Measurements from ENCODE around the gene CFTR. TPM values are rescaled to one million over a fixed set of nuclear protein-coding genes. Genes with fewer than 3 reads are reported as not detected.

CFTR gene
- total RNA-seq, 2 donors from 2014 or later, result 2.0 to 3.5 TPM

DNA sequence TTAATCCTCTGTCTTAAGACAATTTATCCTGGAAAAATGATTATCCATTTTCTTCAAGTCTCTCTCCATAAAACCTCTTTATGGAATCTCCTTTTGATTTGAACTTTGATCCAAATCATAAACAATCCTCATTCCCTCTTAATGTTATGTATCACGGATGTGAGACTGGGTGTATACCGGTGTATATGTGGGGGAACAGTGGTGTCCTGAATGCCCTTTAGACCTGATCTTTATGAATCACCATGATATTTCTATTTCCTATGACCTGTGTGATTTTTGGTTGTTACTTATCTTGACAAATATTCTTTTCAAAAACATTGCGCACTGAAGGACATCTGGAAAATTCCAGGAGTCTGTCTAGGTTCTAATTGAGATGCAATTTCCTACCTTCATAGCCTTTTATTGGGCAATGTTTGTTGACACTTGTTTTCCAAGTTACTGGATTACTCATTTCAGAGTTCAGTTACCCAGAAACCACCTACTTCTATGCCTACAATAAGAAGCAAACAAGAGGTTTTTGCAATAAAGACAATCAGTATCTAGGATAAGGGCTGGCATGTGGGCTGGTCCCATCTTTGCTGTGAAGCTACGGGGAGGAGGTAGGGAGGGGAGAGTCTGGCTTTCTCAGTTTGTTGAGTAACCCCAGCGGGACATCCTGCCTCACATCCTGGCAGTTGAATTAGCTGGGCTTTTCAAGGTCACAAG is 203.0 kb downstream of the CFTR start:
- no peak overlapping the region for H3K4me3 ChIP-seq (ENCODE audit: low read length)
- 57% methylated on average over 5 of the region's 5 CpGs; no CpG with 5 or more reads in 1 of the 2 experiments for WGBS, 2 experiments (ENCODE audit: insufficient coverage in 1 of 2, insufficient read length in 1 of 2)
- Mint-ChIP-seq H3K27ac (no peak overlapping the region), H3K9me3 (no peaks in the 10 kb centered on the region), H3K36me3 (ENCODE audit: low read depth) (no peaks in the 10 kb centered on the region), H3K4me3 (no peak overlapping the region), H3K27me3 (ENCODE audit: insufficient read depth) (peaks cover 32% of the 10 kb centered on the region), H3K4me1 (peaks cover 26% of the 10 kb centered on the region)
- H3K9me3 ChIP-seq (ENCODE audit: control insufficient read depth, low read length), result no peaks in the 10 kb centered on the region
- TF ChIP-seq, protein P1, sequence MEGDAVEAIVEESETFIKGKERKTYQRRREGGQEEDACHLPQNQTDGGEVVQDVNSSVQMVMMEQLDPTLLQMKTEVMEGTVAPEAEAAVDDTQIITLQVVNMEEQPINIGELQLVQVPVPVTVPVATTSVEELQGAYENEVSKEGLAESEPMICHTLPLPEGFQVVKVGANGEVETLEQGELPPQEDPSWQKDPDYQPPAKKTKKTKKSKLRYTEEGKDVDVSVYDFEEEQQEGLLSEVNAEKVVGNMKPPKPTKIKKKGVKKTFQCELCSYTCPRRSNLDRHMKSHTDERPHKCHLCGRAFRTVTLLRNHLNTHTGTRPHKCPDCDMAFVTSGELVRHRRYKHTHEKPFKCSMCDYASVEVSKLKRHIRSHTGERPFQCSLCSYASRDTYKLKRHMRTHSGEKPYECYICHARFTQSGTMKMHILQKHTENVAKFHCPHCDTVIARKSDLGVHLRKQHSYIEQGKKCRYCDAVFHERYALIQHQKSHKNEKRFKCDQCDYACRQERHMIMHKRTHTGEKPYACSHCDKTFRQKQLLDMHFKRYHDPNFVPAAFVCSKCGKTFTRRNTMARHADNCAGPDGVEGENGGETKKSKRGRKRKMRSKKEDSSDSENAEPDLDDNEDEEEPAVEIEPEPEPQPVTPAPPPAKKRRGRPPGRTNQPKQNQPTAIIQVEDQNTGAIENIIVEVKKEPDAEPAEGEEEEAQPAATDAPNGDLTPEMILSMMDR (conservative IDR thresholded peaks at IDR 0.05), result no peak
- H3K4me1 ChIP-seq (ENCODE audit: control insufficient read depth, insufficient read depth, low read length), result peaks cover 11% of the 10 kb centered on the region
- DNase-seq, result peak; percentile 68
- H3K9ac ChIP-seq (ENCODE audit: extremely low read depth, low read length, poor library complexity, severe bottlenecking), result no peak overlapping the region
- peaks cover 46% of the 10 kb centered on the region for H3K27me3 ChIP-seq (ENCODE audit: control insufficient read depth, insufficient read depth, low read length, poor library complexity, severe bottlenecking)
- H3K27ac ChIP-seq (ENCODE audit: low read depth, low read length), result no peak overlapping the region
- H3K36me3 ChIP-seq (ENCODE audit: control insufficient read depth, insufficient read depth, low read length), result no peaks in the 10 kb centered on the region

DNA sequence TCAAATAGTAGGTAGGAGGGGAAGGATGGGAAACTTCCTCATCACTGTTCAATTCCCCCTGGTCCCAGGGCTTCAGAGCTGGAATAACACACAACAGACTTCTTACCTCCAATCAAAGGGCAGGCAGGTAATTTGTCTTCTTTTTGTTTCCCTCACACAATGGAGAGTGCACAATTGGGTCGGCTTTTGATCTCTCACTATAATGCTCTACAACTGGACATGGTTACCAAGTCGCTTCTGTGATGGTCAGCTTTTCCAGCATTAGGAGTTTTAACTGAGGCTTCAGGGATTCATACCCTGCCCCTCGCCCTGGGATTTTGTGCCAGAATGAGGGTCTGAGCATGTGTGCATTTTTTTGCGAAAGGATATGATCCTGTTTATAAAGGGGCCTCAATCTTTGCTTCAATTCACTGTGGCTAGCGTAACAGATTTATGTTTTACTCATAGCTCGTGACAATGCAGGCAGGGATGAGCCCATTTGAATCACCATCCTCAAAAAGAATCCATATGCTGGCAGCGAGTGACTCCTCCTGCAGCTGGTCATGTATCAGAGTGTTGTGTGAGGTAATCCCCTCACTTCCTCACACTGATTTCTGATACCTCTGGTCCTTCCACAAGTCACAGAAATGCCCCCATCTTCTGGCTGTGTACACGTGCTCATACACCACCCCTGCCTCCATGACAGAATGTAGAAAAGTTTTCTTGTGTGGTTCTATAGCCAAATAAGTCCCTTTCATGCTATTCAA is 203.8 kb downstream of the CFTR start:
- peaks cover 46% of the 10 kb centered on the region for H3K27me3 ChIP-seq (ENCODE audit: control insufficient read depth, insufficient read depth, low read length, poor library complexity, severe bottlenecking)
- Mint-ChIP-seq H3K27me3 (ENCODE audit: insufficient read depth) (peaks cover 32% of the 10 kb centered on the region), H3K4me3 (no peak overlapping the region), H3K4me1 (peaks cover 31% of the 10 kb centered on the region), H3K27ac (no peak overlapping the region), H3K36me3 (ENCODE audit: low read depth) (no peaks in the 10 kb centered on the region), H3K9me3 (no peaks in the 10 kb centered on the region)
- no peak overlapping the region for H3K4me3 ChIP-seq (ENCODE audit: low read length)
- H3K4me1 ChIP-seq (ENCODE audit: control insufficient read depth, insufficient read depth, low read length), result peaks cover 13% of the 10 kb centered on the region
- H3K9me3 ChIP-seq (ENCODE audit: control insufficient read depth, low read length), result no peaks in the 10 kb centered on the region
- TF ChIP-seq, protein P1 (conservative IDR thresholded peaks at IDR 0.05), result no peak
- H3K27ac ChIP-seq (ENCODE audit: low read depth, low read length), result no peak overlapping the region
- no peak overlapping the region for H3K9ac ChIP-seq (ENCODE audit: extremely low read depth, low read length, poor library complexity, severe bottlenecking)
- no peak for DNase-seq
- H3K36me3 ChIP-seq (ENCODE audit: control insufficient read depth, insufficient read depth, low read length), result no peaks in the 10 kb centered on the region
- WGBS, 2 experiments (ENCODE audit: insufficient coverage in 1 of 2, insufficient read length in 1 of 2), result 89 to 100% methylated on average over 2 to 8 of the region's 8 CpGs

DNA sequence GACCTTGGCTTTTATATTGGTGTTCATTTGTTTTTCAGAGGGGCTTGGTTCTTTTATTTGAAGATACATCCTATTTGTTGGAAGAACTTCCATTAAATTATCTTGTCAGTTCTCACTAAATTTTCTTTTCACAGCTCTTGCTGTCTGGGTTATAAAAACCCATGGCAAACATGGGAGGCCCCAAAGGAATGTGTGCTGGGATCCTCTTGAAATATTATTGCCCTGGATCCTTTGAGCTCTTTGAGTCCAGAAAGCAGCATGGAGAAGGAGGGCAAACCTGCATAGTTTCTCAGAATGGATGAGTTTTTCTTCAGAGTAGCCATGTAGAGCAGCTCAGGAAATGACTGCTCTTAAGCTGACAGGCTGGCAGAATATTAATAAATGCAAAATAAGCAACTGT is 206.0 kb downstream of the CFTR start:
- no peaks in the 10 kb centered on the region for H3K9me3 Mint-ChIP-seq
- peaks cover 32% of the 10 kb centered on the region for H3K27me3 Mint-ChIP-seq (ENCODE audit: insufficient read depth)
- no peak overlapping the region for H3K4me3 Mint-ChIP-seq
- peaks cover 46% of the 10 kb centered on the region for H3K4me1 Mint-ChIP-seq
- Histone ChIP-seq H3K27me3 (ENCODE audit: control insufficient read depth, insufficient read depth, low read length, poor library complexity, severe bottlenecking) (peaks cover 40% of the 10 kb centered on the region), H3K4me3 (ENCODE audit: low read length) (no peak overlapping the region), H3K4me1 (ENCODE audit: control insufficient read depth, insufficient read depth, low read length) (peaks cover 26% of the 10 kb centered on the region), H3K36me3 (ENCODE audit: control insufficient read depth, insufficient read depth, low read length) (no peaks in the 10 kb centered on the region), H3K9ac (ENCODE audit: extremely low read depth, low read length, poor library complexity, severe bottlenecking) (no peak overlapping the region), H3K9me3 (ENCODE audit: control insufficient read depth, low read length) (no peaks in the 10 kb centered on the region), H3K27ac (ENCODE audit: low read depth, low read length) (no peak overlapping the region)
- DNase-seq, result no peak
- TF ChIP-seq, protein P1 (conservative IDR thresholded peaks at IDR 0.05), result no peak
- no peak overlapping the region for H3K27ac Mint-ChIP-seq
- no peaks in the 10 kb centered on the region for H3K36me3 Mint-ChIP-seq (ENCODE audit: low read depth)
